K562 (cell line): ENCODE measurements around the gene ERFL. TPM values are rescaled to one million over a fixed set of nuclear protein-coding genes. Genes with fewer than 3 reads are reported as not detected.

Source experiments
- ATAC-seq: fragments of 200-7000 bp; cut with Tn5 transposase; 3 replicates; pipeline ENCODE4 v1.9.1; 2020; ENCODE audit warnings: moderate library complexity
- BruUV-seq: library from RNA; stranded (reverse); fragments of 400-500 nt; replicated peaks from 2 replicates; lab custom pipeline; 2021; lab: Mats Ljungman, UMichigan
- CTCF ChIA-PET: fragments of 300-600 bp; formaldehyde crosslinking; extraction: SDS; loops from one replicate; lab custom pipeline; 2021; ENCODE audit warnings: low intra/inter-chr PET ratio; lab: Yijun Ruan, JAX
- POLR2A ChIA-PET: fragments of 300-600, 350-650 bp; sonication (Branson Sonifier 250); formaldehyde crosslinking; extraction: SDS; loops from one replicate; lab custom pipeline; 2021; ENCODE audit warnings: antibody characterized with exemption, inconsistent platforms; lab: Yijun Ruan, JAX
- DNase-seq, 4 experiments: peaks; one replicate each; pipeline versions ENCODE4 v3.0.0 to v3.0.0-alpha.2; 2011 to 2018; ENCODE audit warnings: low spot score in 3 of 4, mixed read lengths in 3 of 4; ENCODE audit errors: extremely low read depth in 1 of 4
- FAIRE-seq: peaks from 2 replicates; lab custom pipeline; 2011; peaks lifted over from hg19 to GRCh38; lab: Jason Lieb, UNC
- H2AFZ ChIP-seq: 2 replicates; pipeline ENCODE4 v1.6.0; 2011; ENCODE audit warnings: low read depth, low read length, control low read depth, inconsistent platforms
- H3K27ac ChIP-seq: fragments of 200-600 bp; 3 replicates; pipeline ENCODE4 v1.8.0; 2011; ENCODE audit warnings: low read depth, mild to moderate bottlenecking, control low read depth, inconsistent platforms, low read length, moderate library complexity, mixed read lengths; ENCODE audit errors: extremely low read depth
- H3K27me3 ChIP-seq, 2 experiments: fragments of 300-600 bp in 1 of 2; 2 replicates in 1 of 2; 3 replicates in 1 of 2; pipeline versions ENCODE4 v1.6.0 to v1.8.0; 2011; ENCODE audit warnings: inconsistent platforms in 2 of 2, low read length in 2 of 2, mild to moderate bottlenecking in 1 of 2, mixed read lengths in 1 of 2, moderate library complexity in 1 of 2; ENCODE audit not compliant: control insufficient read depth in 2 of 2, insufficient read depth in 2 of 2
- H3K36me3 ChIP-seq: fragments of 300-600 bp; 3 replicates; pipeline ENCODE4 v1.8.0; 2011; ENCODE audit warnings: mild to moderate bottlenecking, low read length, inconsistent platforms; ENCODE audit not compliant: control insufficient read depth, insufficient read depth
- H3K4me1 ChIP-seq, 2 experiments: fragments of 200-600 bp in 1 of 2; replicated peaks in 1 of 2; 2 replicates in 1 of 2; 3 replicates in 1 of 2; pipeline versions ENCODE4 v1.5.1 to v1.8.0; 2011; ENCODE audit warnings: inconsistent platforms in 2 of 2, low read length in 2 of 2, mild to moderate bottlenecking in 1 of 2, mixed read lengths in 1 of 2, moderate library complexity in 1 of 2; ENCODE audit not compliant: control insufficient read depth in 2 of 2, insufficient read depth in 2 of 2
- H3K4me2 ChIP-seq: 2 replicates; pipeline ENCODE4 v1.6.1; 2011; ENCODE audit warnings: low read length, control low read depth, inconsistent platforms, mixed read lengths; ENCODE audit not compliant: insufficient read depth
- H3K4me3 ChIP-seq: fragments of 200-600 bp; sonication (generic), shearing (Covaris generic); 2 replicates; pipeline ENCODE4 v1.5.1; 2016; ENCODE audit warnings: control low read depth, inconsistent platforms
- H3K79me2 ChIP-seq: fragments of 200-600 bp; 3 replicates; pipeline ENCODE4 v1.8.0; 2011; ENCODE audit warnings: low read length, inconsistent platforms; ENCODE audit not compliant: control insufficient read depth, insufficient read depth
- H3K9ac ChIP-seq, 2 experiments: 2 replicates each; pipeline versions ENCODE4 v1.6.0 to v1.6.1; 2011; ENCODE audit warnings: low read depth in 2 of 2, low read length in 2 of 2, control low read depth in 1 of 2, inconsistent platforms in 1 of 2, mild to moderate bottlenecking in 1 of 2, mixed read lengths in 1 of 2; ENCODE audit not compliant: insufficient read depth in 1 of 2
- H3K9me1 ChIP-seq: one replicate; pipeline ENCODE4 v1.6.0; 2011; ENCODE audit warnings: inconsistent platforms, mild to moderate bottlenecking, low read length, moderate library complexity; ENCODE audit not compliant: control insufficient read depth, insufficient read depth
- H3K9me3 ChIP-seq: replicated peaks from 2 replicates; pipeline ENCODE4 v1.5.1; 2011; ENCODE audit warnings: low read depth, low read length, inconsistent platforms; ENCODE audit not compliant: control insufficient read depth, insufficient read depth
- H4K20me1 ChIP-seq: replicated peaks from 2 replicates; pipeline ENCODE4 v1.6.1; 2011; ENCODE audit warnings: low read length, inconsistent platforms, mixed read lengths; ENCODE audit not compliant: control insufficient read depth, insufficient read depth
- ATF1 ChIP-seq, 2 experiments: fragments of 450-650 bp in 1 of 2; IDR thresholded peaks; 2 replicates each; pipeline ENCODE4 v1.6.1; 2016; ENCODE audit warnings: missing compliant biosample characterization in 1 of 2, missing genetic modification characterization in 1 of 2
- BCL6 ChIP-seq: fragments of 250-450 bp; sonication (Bioruptor Pico); IDR thresholded peaks from 2 replicates; pipeline ENCODE4 v1.4.0; 2020
- ETS1 ChIP-seq: conservative IDR thresholded peaks from 2 replicates; pipeline ENCODE4 v1.6.1; 2011; ENCODE audit warnings: low read depth, mild to moderate bottlenecking, low read length; ENCODE audit not compliant: control insufficient read depth
- GTF2E2 ChIP-seq: fragments of 200-800 bp; sonication (Bioruptor generic); IDR thresholded peaks from 2 replicates; pipeline ENCODE4 v1.6.1; 2016; ENCODE audit warnings: missing genetic modification characterization, missing compliant biosample characterization
- HDAC6 ChIP-seq: IDR thresholded peaks from 2 replicates; pipeline ENCODE4 v1.6.1; 2012; ENCODE audit warnings: low read depth, mild to moderate bottlenecking, control low read depth, inconsistent platforms, low read length, moderate library complexity
- HSF4 ChIP-seq: fragments of 250-450 bp; sonication (Bioruptor Pico); IDR thresholded peaks from 2 replicates; pipeline ENCODE4 v2.1.2; 2022; ENCODE audit warnings: mild to moderate bottlenecking, moderate library complexity, borderline replicate concordance
- KAT2B ChIP-seq: IDR thresholded peaks from one replicate; pipeline ENCODE4 v1.6.1; 2012; ENCODE audit warnings: low read depth, mild to moderate bottlenecking, control low read depth, inconsistent platforms, low read length, moderate library complexity
- LCOR ChIP-seq: sonication (generic); formaldehyde crosslinking; IDR thresholded peaks from 2 replicates; pipeline ENCODE4 v1.8.0; 2022; ENCODE audit warnings: mild to moderate bottlenecking, missing genetic modification reagents
- ZBTB43 ChIP-seq: sonication (generic); formaldehyde crosslinking; IDR thresholded peaks from 2 replicates; pipeline ENCODE4 v1.8.0; 2023; ENCODE audit warnings: mild to moderate bottlenecking, missing genetic modification reagents
- WGBS: fragments of 100-300 bp; shearing (Covaris generic); methylation state at CpG from one replicate; pipeline ENCODE4 v1.1.6; 2016; ENCODE audit warnings: low coverage, mixed read lengths; ENCODE audit not compliant: insufficient coverage; ENCODE audit errors: missing lambda C conversion rate; 5-methylcytosine and 5-hydroxymethylcytosine counted together
- in situ Hi-C: fragments of 300-500 bp; cut with MboI; formaldehyde crosslinking; loops from 4 replicates; pipeline ENCODE4 v1.15.0; 2018; ENCODE audit warnings: inconsistent platforms, mixed read lengths
- intact Hi-C: fragments of 100-400 bp; cut with micrococcal nuclease; formaldehyde crosslinking; loops from 2 replicates; pipeline ENCODE4 v1.14.2; 2022
- polyA plus RNA-seq, 8 experiments: library from polyadenylated mRNA; depleted of rRNA in 4 of 8; stranded (reverse) in 5 of 8; unstranded in 3 of 8; fragments of >200 nt; fragmentation: Nextera tagmentation in 2 of 8; fragmentation: Illumina TruSeq in 1 of 8; extraction: Ambion mirVana in 2 of 8; extraction: Trizol in 1 of 8; gene quantifications; 2 replicates each; pipeline versions ENCODE4 v1.2.1 to v1.2.3, GENCODE V29; 2011 to 2014; ENCODE audit warnings: inconsistent platforms in 1 of 8, missing spikeins in 1 of 8
- total RNA-seq, 7 experiments: library from RNA; depleted of rRNA in 6 of 7; stranded (reverse); fragments of >200 nt in 6 of 7; fragmentation: Illumina TruSeq in 2 of 7; extraction: Trizol in 2 of 7; gene quantifications; 2 replicates each; pipeline versions ENCODE4 v1.2.1 to v1.2.3, GENCODE V29; 2011 to 2021; ENCODE audit warnings: low replicate concordance in 1 of 7

ERFL gene
- total and polyA plus RNA-seq, 9 of the 15 experiments (the other 6 are each of a cell fraction or from before 2014, with no cell fraction given) = 0.07 to 0.75 (median 0.32) TPM; not detected in 4

GRCh38 chr19:41965106-41965505 is 36.9 kb upstream of the ERFL start:
- no peaks in the 10 kb centered on the region for H3K9me3 ChIP-seq
- H4K20me1 ChIP-seq = peaks cover 10% of the 10 kb centered on the region
- H3K4me3 ChIP-seq = no peak overlapping the region
- 4% methylated on average over 5 of the region's 5 CpGs for WGBS
- H2AFZ ChIP-seq = no peak overlapping the region
- H3K27me3 ChIP-seq = peaks cover 31 to 37% of the 10 kb centered on the region in 2 experiments; a peak in 4 of 5 replicates
- no peak for TF ChIP-seq ETS1
- TF ChIP-seq KAT2B = no peak
- no peak for TF ChIP-seq ATF1 (CRISPR knock-in tag; IDR thresholded peaks at IDR 0.05)
- TF ChIP-seq ATF1 (tag; IDR thresholded peaks at IDR 0.05) = no peak
- TF ChIP-seq LCOR (CRISPR knock-in tag) = no peak
- TF ChIP-seq BCL6 (CRISPR knock-in tag) = no peak
- no peak for TF ChIP-seq HDAC6
- TF ChIP-seq ZBTB43 (CRISPR knock-in tag) = no peak
- no peak for TF ChIP-seq HSF4 (CRISPR knock-in tag)
- TF ChIP-seq GTF2E2 = no peak
- TF ChIP-seq, all 486 proteins: peak for 0
- DNase-seq (no peak), ATAC-seq (no peak), FAIRE-seq (no peak)
- in situ Hi-C loops = no loop called here
- intact Hi-C loops = no loop called here
- Histone ChIP-seq H3K4me2 (no peak overlapping the region), H3K9ac (no peak overlapping the region), H3K27ac (no peak overlapping the region), H3K9me1 (no peaks in the 10 kb centered on the region), H3K4me1 (peaks cover 0 to 16% of the 10 kb centered on the region in 2 experiments; a peak in 2 of 5 replicates), H3K79me2 (no peaks in the 10 kb centered on the region), H3K36me3 (no peaks in the 10 kb centered on the region)
- no TSS peak for BruUV-seq
- POLR2A ChIA-PET = interaction anchor here (1.0 kb wide), 1 partner anchor 15 kb away, joined by 3 read pairs; no protein-coding TSS in a partner anchor
- CTCF ChIA-PET = no interaction called here
